HepG2 (cell line): Measurements from ENCODE around the gene ADGRE2. TPM values are rescaled to one million over a fixed set of nuclear protein-coding genes. Genes with fewer than 3 reads are reported as not detected.

Experiments
- ELF1 ChIP-seq: sonication (generic); formaldehyde crosslinking; IDR thresholded peaks from 2 replicates; pipeline ENCODE4 v1.4.0; 2020; ENCODE audit warnings: missing genetic modification reagents
- GATAD2A ChIP-seq: IDR thresholded peaks from 2 replicates; pipeline ENCODE4 v1.6.1; 2016
- GMEB2 ChIP-seq: IDR thresholded peaks from 2 replicates; pipeline ENCODE4 v1.6.1; 2016; ENCODE audit warnings: missing biosample characterization, missing genetic modification reagents, low read depth
- IKZF5 ChIP-seq: IDR thresholded peaks from 2 replicates; pipeline ENCODE4 v1.6.1; 2018; ENCODE audit warnings: missing genetic modification reagents, mild to moderate bottlenecking, missing compliant biosample characterization
- KLF15 ChIP-seq: sonication (generic); formaldehyde crosslinking; IDR thresholded peaks from 2 replicates; pipeline ENCODE4 v1.8.1; 2023; ENCODE audit warnings: borderline replicate concordance, mild to moderate bottlenecking, inconsistent platforms, missing genetic modification reagents, mixed read lengths
- MAFK ChIP-seq, 2 experiments: IDR thresholded peaks in 1 of 2; conservative IDR thresholded peaks in 1 of 2; 2 replicates each; pipeline ENCODE4 v1.6.1; 2011; ENCODE audit warnings: improper control_type of control experiment in 2 of 2, low read length in 2 of 2
- MXI1 ChIP-seq: IDR thresholded peaks from 3 replicates; pipeline ENCODE4 v1.6.1; 2012; ENCODE audit warnings: low read depth, low read length, inconsistent platforms, borderline replicate concordance
- NFATC3 ChIP-seq: sonication (generic); formaldehyde crosslinking; IDR thresholded peaks from 2 replicates; pipeline ENCODE4 v1.5.1; 2020; ENCODE audit warnings: mild to moderate bottlenecking, missing genetic modification reagents
- PHF20 ChIP-seq: sonication (generic); formaldehyde crosslinking; IDR thresholded peaks from 2 replicates; pipeline ENCODE4 v1.5.0; 2020; ENCODE audit warnings: mild to moderate bottlenecking, missing genetic modification reagents
- RAD21 ChIP-seq: fragments of 450-650 bp; formaldehyde crosslinking; IDR thresholded peaks from 2 replicates; pipeline ENCODE4 v1.5.0; 2020; ENCODE audit warnings: mild to moderate bottlenecking
- REPIN1 ChIP-seq: sonication (generic); formaldehyde crosslinking; IDR thresholded peaks from 2 replicates; pipeline ENCODE4 v1.8.0; 2022; ENCODE audit warnings: missing genetic modification reagents, low read depth, mild to moderate bottlenecking, borderline replicate concordance
- SALL2 ChIP-seq: sonication (generic); formaldehyde crosslinking; IDR thresholded peaks from 2 replicates; pipeline ENCODE4 v1.8.1; 2023; ENCODE audit warnings: mild to moderate bottlenecking, missing genetic modification reagents, inconsistent platforms
- SAP130 ChIP-seq: IDR thresholded peaks from 2 replicates; pipeline ENCODE4 v1.6.1; 2016; ENCODE audit warnings: low read depth
- SMAD9 ChIP-seq: sonication (generic); formaldehyde crosslinking; IDR thresholded peaks from 2 replicates; pipeline ENCODE4 v1.5.1; 2020; ENCODE audit warnings: mild to moderate bottlenecking, missing genetic modification reagents
- SRSF1 ChIP-seq: fragments of 200-400 bp; formaldehyde crosslinking; optimal IDR thresholded peaks from 2 replicates; pipeline ENCODE3; 2017; ENCODE audit warnings: mild to moderate bottlenecking, low read depth, low read length, moderate library complexity
- YEATS4 ChIP-seq: sonication (generic); formaldehyde crosslinking; IDR thresholded peaks from 2 replicates; pipeline ENCODE4 v1.4.0; 2020; ENCODE audit warnings: missing genetic modification reagents, borderline replicate concordance
- ZBTB8A ChIP-seq: sonication (generic); formaldehyde crosslinking; IDR thresholded peaks from 2 replicates; pipeline ENCODE4 v1.4.0; 2020; ENCODE audit warnings: mild to moderate bottlenecking, low read depth, missing genetic modification reagents, borderline replicate concordance
- ZFAT ChIP-seq: sonication (generic); formaldehyde crosslinking; conservative IDR thresholded peaks from 2 replicates; pipeline ENCODE4 v1.8.1; 2023; ENCODE audit warnings: missing genetic modification reagents, inconsistent platforms
- ZFP36L1 ChIP-seq: sonication (generic); formaldehyde crosslinking; IDR thresholded peaks from 2 replicates; pipeline ENCODE4 v1.8.0; 2022; ENCODE audit warnings: mild to moderate bottlenecking, missing genetic modification reagents, moderate library complexity
- ZKSCAN1 ChIP-seq: fragments of 150-350 bp; IDR thresholded peaks from 2 replicates; pipeline ENCODE4 v1.6.1; 2014; ENCODE audit warnings: low read length
- ZNF18 ChIP-seq: sonication (generic); formaldehyde crosslinking; IDR thresholded peaks from 2 replicates; pipeline ENCODE4 v1.8.0; 2022; ENCODE audit warnings: mild to moderate bottlenecking, missing genetic modification reagents; ENCODE audit not compliant: insufficient replicate concordance
- ZNF350 ChIP-seq: sonication (generic); formaldehyde crosslinking; IDR thresholded peaks from 2 replicates; pipeline ENCODE4 v1.4.0; 2020; ENCODE audit warnings: mild to moderate bottlenecking, low read depth, missing genetic modification reagents, borderline replicate concordance
- ZNF574 ChIP-seq: sonication (generic); formaldehyde crosslinking; IDR thresholded peaks from 2 replicates; pipeline ENCODE4 v1.4.0; 2020; ENCODE audit warnings: missing genetic modification reagents
- polyA plus RNA-seq, 8 experiments: library from polyadenylated mRNA; depleted of rRNA in 3 of 8; stranded (reverse) in 7 of 8; unstranded in 1 of 8; fragments of >200 nt; fragmentation: Illumina TruSeq in 4 of 8; extraction: Trizol in 4 of 8; gene quantifications; 2 replicates each; pipeline versions ENCODE4 v1.2.1 to v1.2.3, GENCODE V29; 2011 to 2016; ENCODE audit warnings: low read depth in 4 of 8, missing spikeins in 1 of 8, mixed read lengths in 1 of 8; ENCODE audit not compliant: insufficient read depth in 1 of 8
- total RNA-seq, 5 experiments: library from RNA; depleted of rRNA; stranded (reverse); fragments of >200 nt; fragmentation: Illumina TruSeq; extraction: Trizol; gene quantifications; 2 replicates each; pipeline ENCODE4 v1.2.3, GENCODE V29; 2016; ENCODE audit warnings: low read depth in 1 of 5

The ADGRE2 gene
- total and polyA plus RNA-seq, 2 of the 13 experiments (the other 11 are each of a cell fraction or from before 2014, with no cell fraction given) = 0.04 TPM; not detected in 1

GRCh38 chr19:14689598-14690503 lies 88.5 kb downstream of the ADGRE2 start, which contains the start of gene ZNF333 (continued):
- TF ChIP-seq ZNF18 (CRISPR knock-in tag) = peak; percentile 72
- TF ChIP-seq PHF20 (CRISPR knock-in tag) = peak; percentile 87
- TF ChIP-seq SALL2 (CRISPR knock-in tag) = 0 out of 2 replicates have a peak, but pooled peaks have one; percentile 13
- peak; percentile 12; the same call in 1 of the 2 replicates for TF ChIP-seq RAD21 (CRISPR knock-in tag)
- no peak for TF ChIP-seq REPIN1 (CRISPR knock-in tag)
- TF ChIP-seq ZNF350 (CRISPR knock-in tag) = peak; percentile 41; the same call in 1 of the 2 replicates
- TF ChIP-seq ZBTB8A (CRISPR knock-in tag) = no peak
- TF ChIP-seq IKZF5 = no peak
- no peak for TF ChIP-seq ZFP36L1 (CRISPR knock-in tag)
- TF ChIP-seq YEATS4 (CRISPR knock-in tag) = peak; percentile 77; the same call in 1 of the 2 replicates
- TF ChIP-seq KLF15 = no peak
- TF ChIP-seq SMAD9 (CRISPR knock-in tag) = no peak
- no peak for TF ChIP-seq MAFK (conservative IDR thresholded peaks at IDR 0.05 in 1 of 2, IDR thresholded peaks at IDR 0.05 in 1 of 2; ENCODE audit: low read length in 2 of 2)
- peak; percentile 90 for TF ChIP-seq ELF1 (CRISPR knock-in tag)
- TF ChIP-seq MXI1 = peak; percentile 76; the same call in 1 of the 3 replicates
- TF ChIP-seq ZNF574 = peak; percentile 96
- no peak for TF ChIP-seq GATAD2A (CRISPR knock-in tag)
- no peak for TF ChIP-seq NFATC3 (CRISPR knock-in tag)
- peak; percentile 81 for TF ChIP-seq SAP130 (CRISPR knock-in tag)
- TF ChIP-seq ZKSCAN1 = no peak
- no peak for TF ChIP-seq SRSF1
- peak; percentile 61; the same call in 1 of the 2 replicates for TF ChIP-seq GMEB2 (CRISPR knock-in tag)
- no peak for TF ChIP-seq ZFAT (CRISPR knock-in tag)
